ENCODE measurements around the gene SNW1.
"Not testable (repeated sequence)": the region's sequence is repeated elsewhere in the genome, so short reads cannot be mapped to it uniquely, and the experiment has no call there.

The SNW1 gene

GRCh38 chr14:77760381-77761204 lies at the start of gene SNW1:
Gene SNW1, minus strand, starts transcription at chr14:77761156. Its CDS starts 29 bp downstream, at chr14:77761127.
- peak; percentile 97 for DNase-seq (ENCODE audit: low spot score)

- DNase-seq (ENCODE audit: low spot score): no peak
Observed at GRCh38 chr14:77809011-77809410, 48.1 kb upstream of the SNW1 start.

- no peak for DNase-seq (ENCODE audit: low spot score)
Observed at GRCh38 chr14:77808250-77808649, 47.3 kb upstream of the SNW1 start.

- no peak for DNase-seq (ENCODE audit: low spot score)
Observed at GRCh38 chr14:77805706-77806105, 44.8 kb upstream of the SNW1 start.

- DNase-seq (ENCODE audit: low spot score): peak; percentile 26
Observed at GRCh38 chr14:77804592-77804991, 43.6 kb upstream of the SNW1 start.

- no peak for DNase-seq (ENCODE audit: low spot score)
Observed at GRCh38 chr14:77800814-77801213, 39.9 kb upstream of the SNW1 start.

GRCh38 chr14:77799863-77800730 lies 39.1 kb upstream of the SNW1 start, which contains the start of gene ADCK1:
Gene ADCK1, plus strand, starts transcription at chr14:77800109. Its CDS starts 18,870 bp downstream, at chr14:77818979.
- DNase-seq (ENCODE audit: low spot score): peak; percentile 88

- not testable (repeated sequence) for DNase-seq (ENCODE audit: low spot score)
Observed at GRCh38 chr14:77799456-77799855, 38.5 kb upstream of the SNW1 start.

- DNase-seq (ENCODE audit: low spot score): no peak
Observed at GRCh38 chr14:77794357-77794756, 33.4 kb upstream of the SNW1 start.

- not testable (repeated sequence) for DNase-seq (ENCODE audit: low spot score)
Observed at GRCh38 chr14:77793255-77793654, 32.3 kb upstream of the SNW1 start.

- no peak for DNase-seq (ENCODE audit: low spot score)
Observed at GRCh38 chr14:77791225-77791600, 30.3 kb upstream of the SNW1 start.

- DNase-seq (ENCODE audit: low spot score): no peak
Observed at GRCh38 chr14:77790566-77791224, 29.7 kb upstream of the SNW1 start.

GRCh38 chr14:77786148-77786547 lies 25.2 kb upstream of the SNW1 start:
- DNase-seq (ENCODE audit: low spot score): no peak

- no peak for DNase-seq (ENCODE audit: low spot score)
Observed at GRCh38 chr14:77782202-77782601, 21.2 kb upstream of the SNW1 start.

GRCh38 chr14:77773966-77774365 lies 13.0 kb upstream of the SNW1 start:
- DNase-seq (ENCODE audit: low spot score): not testable (repeated sequence)

- not testable (repeated sequence) for DNase-seq (ENCODE audit: low spot score)
Observed at GRCh38 chr14:77768442-77769069, 7.6 kb upstream of the SNW1 start.

GRCh38 chr14:77763978-77764377 lies 3.0 kb upstream of the SNW1 start:
- no peak for DNase-seq (ENCODE audit: low spot score)

- DNase-seq (ENCODE audit: low spot score): no peak
Observed at GRCh38 chr14:77763316-77763715, 2.4 kb upstream of the SNW1 start.

- peak; percentile 61 for DNase-seq (ENCODE audit: low spot score)
Observed at GRCh38 chr14:77761205-77761931, 412 bp upstream of the SNW1 start.

- DNase-seq (ENCODE audit: low spot score): no peak
Observed at GRCh38 chr14:77752799-77753516, 8.0 kb downstream of the SNW1 start.
